Mesenchymal stem cell (in vitro differentiated cells and primary cell): ENCODE data around the gene SLC15A5.
A peak's percentile ranks its signal among the peaks of the same experiment; 100 is the strongest.

ENCODE experiments used
- DNase-seq: peaks from one replicate; pipeline ENCODE4 v3.0.0-alpha.2; 2013
- H2AFZ ChIP-seq: one replicate; pipeline ENCODE4 v1.6.1; 2013; ENCODE audit warnings: low read depth, mild to moderate bottlenecking, control low read depth, inconsistent platforms, low read length, moderate library complexity
- H2AK5ac ChIP-seq: 2 replicates; pipeline ENCODE4 v1.6.1; 2013; ENCODE audit warnings: low read length, moderate library complexity, mild to moderate bottlenecking, inconsistent platforms; ENCODE audit not compliant: severe bottlenecking
- H2BK120ac ChIP-seq: one replicate; pipeline ENCODE4 v1.6.1; 2013; ENCODE audit warnings: low read depth, mild to moderate bottlenecking, inconsistent platforms, low read length, moderate library complexity
- H2BK12ac ChIP-seq, 2 experiments: one replicate each; pipeline ENCODE4 v1.6.1; 2013; ENCODE audit warnings: inconsistent platforms in 2 of 2, low read length in 2 of 2, mild to moderate bottlenecking in 2 of 2, moderate library complexity in 2 of 2, control low read depth in 1 of 2
- H2BK15ac ChIP-seq: one replicate; pipeline ENCODE4 v1.6.1; 2013; ENCODE audit warnings: mild to moderate bottlenecking, low read depth, inconsistent platforms; ENCODE audit not compliant: poor library complexity, severe bottlenecking
- H2BK5ac ChIP-seq: 2 replicates; pipeline ENCODE4 v1.6.1; 2013; ENCODE audit warnings: low read depth, mild to moderate bottlenecking, low read length, control low read depth, inconsistent platforms; ENCODE audit not compliant: poor library complexity, severe bottlenecking
- H3K14ac ChIP-seq, 2 experiments: one replicate each; pipeline ENCODE4 v1.6.1; 2013; ENCODE audit warnings: inconsistent platforms in 2 of 2, low read length in 2 of 2, control low read depth in 1 of 2, mild to moderate bottlenecking in 1 of 2, moderate library complexity in 1 of 2
- H3K18ac ChIP-seq, 2 experiments: one replicate each; pipeline ENCODE4 v1.6.1; 2013; ENCODE audit warnings: inconsistent platforms in 2 of 2, low read length in 2 of 2, control low read depth in 1 of 2, low read depth in 1 of 2, mild to moderate bottlenecking in 1 of 2
- H3K23ac ChIP-seq, 2 experiments: one replicate each; pipeline ENCODE4 v1.6.1; 2013; ENCODE audit warnings: inconsistent platforms in 2 of 2, low read length in 2 of 2, mild to moderate bottlenecking in 2 of 2, moderate library complexity in 2 of 2, control low read depth in 1 of 2
- H3K27ac ChIP-seq: 2 replicates; pipeline ENCODE4 v1.5.1; 2013; ENCODE audit warnings: mild to moderate bottlenecking, moderate library complexity, low read length, control low read depth, inconsistent platforms; ENCODE audit not compliant: poor library complexity, severe bottlenecking
- H3K27me3 ChIP-seq, 2 experiments: 2 replicates each; pipeline versions ENCODE4 v1.6.1 to v1.7.0; 2013; ENCODE audit warnings: low read length in 2 of 2, mild to moderate bottlenecking in 2 of 2, moderate library complexity in 2 of 2, control low read depth in 1 of 2, inconsistent platforms in 1 of 2; ENCODE audit not compliant: control insufficient read depth in 1 of 2, insufficient read depth in 1 of 2
- H3K36me3 ChIP-seq, 2 experiments: 2 replicates each; pipeline versions ENCODE4 v1.6.1 to v1.7.0; 2013; ENCODE audit warnings: low read length in 2 of 2, control low read depth in 1 of 2, inconsistent platforms in 1 of 2, low read depth in 1 of 2, mild to moderate bottlenecking in 1 of 2; ENCODE audit not compliant: insufficient read depth in 2 of 2, control insufficient read depth in 1 of 2
- H3K4ac ChIP-seq, 2 experiments: one replicate each; pipeline ENCODE4 v1.6.1; 2013; ENCODE audit warnings: inconsistent platforms in 2 of 2, low read length in 2 of 2, mild to moderate bottlenecking in 2 of 2, moderate library complexity in 2 of 2, control low read depth in 1 of 2, low read depth in 1 of 2
- H3K4me1 ChIP-seq: 2 replicates; pipeline ENCODE4 v1.6.1; 2013; ENCODE audit warnings: low read depth, low read length, control low read depth; ENCODE audit not compliant: control insufficient read depth, insufficient read depth
- H3K4me2 ChIP-seq: 2 replicates; pipeline ENCODE4 v1.6.1; 2013; ENCODE audit warnings: low read length, mild to moderate bottlenecking, inconsistent platforms; ENCODE audit not compliant: poor library complexity, severe bottlenecking
- H3K4me3 ChIP-seq, 2 experiments: 2 replicates each; pipeline versions ENCODE4 v1.5.1 to v1.7.0; 2013; ENCODE audit warnings: low read length in 2 of 2, mild to moderate bottlenecking in 2 of 2, control low read depth in 1 of 2, low read depth in 1 of 2; ENCODE audit not compliant: insufficient read depth in 1 of 2
- H3K79me1 ChIP-seq: replicated peaks from 2 replicates; pipeline ENCODE4 v1.6.1; 2013; ENCODE audit warnings: mild to moderate bottlenecking, control low read depth, low read length, inconsistent platforms; ENCODE audit not compliant: poor library complexity, severe bottlenecking
- H3K9ac ChIP-seq: 2 replicates; pipeline ENCODE4 v1.7.0; 2013; ENCODE audit warnings: mild to moderate bottlenecking, low read length, moderate library complexity
- H3K9me3 ChIP-seq: 2 replicates; pipeline ENCODE4 v1.7.0; 2013; ENCODE audit warnings: mild to moderate bottlenecking, low read length; ENCODE audit not compliant: control insufficient read depth
- H4K8ac ChIP-seq: one replicate; pipeline ENCODE4 v1.6.1; 2013; ENCODE audit warnings: inconsistent platforms, mild to moderate bottlenecking, low read length, moderate library complexity
- H4K91ac ChIP-seq: one replicate; pipeline ENCODE4 v1.6.1; 2013; ENCODE audit warnings: mild to moderate bottlenecking, low read length, inconsistent platforms
- WGBS: methylation state at CpG from one replicate; pipeline ENCODE4 v1.1.7; 2013; ENCODE audit warnings: mixed read lengths; 5-methylcytosine and 5-hydroxymethylcytosine counted together

The SLC15A5 gene

GRCh38 chr12:16220120-16220519 lies 57.4 kb downstream of the SLC15A5 start:
- Histone ChIP-seq H2BK15ac (no peak overlapping the region), H3K4ac (no peak overlapping the region), H3K27ac (no peak overlapping the region), H3K23ac (no peak overlapping the region), H3K79me1 (no peaks in the 10 kb centered on the region), H3K4me2 (no peak overlapping the region), H4K8ac (no peak overlapping the region), H3K18ac (no peak overlapping the region), H2BK120ac (no peak overlapping the region), H3K4me3 (no peak overlapping the region), H2BK12ac (no peak overlapping the region), H3K14ac (no peak overlapping the region), H3K27me3 (no peaks in the 10 kb centered on the region), H3K9ac (no peak overlapping the region), H2BK5ac (no peak overlapping the region), H3K36me3 (no peaks in the 10 kb centered on the region), H2AFZ (no peak overlapping the region), H3K9me3 (no peaks in the 10 kb centered on the region), H4K91ac (no peak overlapping the region), H3K4me1 (no peaks in the 10 kb centered on the region), H2AK5ac (no peak overlapping the region)
- no peak for DNase-seq

- Histone ChIP-seq H3K36me3 (no peaks in the 10 kb centered on the region), H4K8ac (no peak overlapping the region), H3K27ac (no peak overlapping the region), H3K14ac (no peak overlapping the region), H2BK15ac (no peak overlapping the region), H3K18ac (no peak overlapping the region), H3K27me3 (no peaks in the 10 kb centered on the region), H3K4me3 (peak overlapping the region in 1 of 2 experiments; percentile 66), H3K9me3 (no peaks in the 10 kb centered on the region), H2BK120ac (no peak overlapping the region), H3K4me2 (no peak overlapping the region), H3K4ac (no peak overlapping the region), H4K91ac (no peak overlapping the region), H3K23ac (no peak overlapping the region), H3K4me1 (no peaks in the 10 kb centered on the region), H3K79me1 (no peaks in the 10 kb centered on the region), H2BK5ac (no peak overlapping the region), H2BK12ac (no peak overlapping the region), H3K9ac (no peak overlapping the region), H2AK5ac (no peak overlapping the region), H2AFZ (no peak overlapping the region)
- DNase-seq: no peak
- 51% methylated on average over 4 of the region's 6 CpGs for WGBS
Observed at GRCh38 chr12:16218934-16219751, 58.3 kb downstream of the SLC15A5 start.

- H3K36me3 ChIP-seq: no peaks in the 10 kb centered on the region
- no peak overlapping the region for H2BK120ac ChIP-seq
- no peak overlapping the region for H2BK5ac ChIP-seq
- no peak overlapping the region for H2AK5ac ChIP-seq
- no peaks in the 10 kb centered on the region for H3K79me1 ChIP-seq
- H3K4me2 ChIP-seq: no peak overlapping the region
- H3K9me3 ChIP-seq: no peaks in the 10 kb centered on the region
- H3K23ac ChIP-seq: no peak overlapping the region
- no peak overlapping the region for H2BK15ac ChIP-seq
- peak overlapping the region in 1 of 2 experiments; percentile 66 for H3K4me3 ChIP-seq
- H3K27ac ChIP-seq: no peak overlapping the region
- no peak overlapping the region for H3K14ac ChIP-seq
- H3K4me1 ChIP-seq: no peaks in the 10 kb centered on the region
- H4K8ac ChIP-seq: no peak overlapping the region
- no peak overlapping the region for H3K4ac ChIP-seq
- DNase-seq: no peak
- peak overlapping the region; percentile 61 for H4K91ac ChIP-seq
- WGBS: 67% methylated on average over 3 of the region's 6 CpGs
- no peak overlapping the region for H3K18ac ChIP-seq
- no peak overlapping the region for H2AFZ ChIP-seq
- no peak overlapping the region for H2BK12ac ChIP-seq
- H3K27me3 ChIP-seq: no peaks in the 10 kb centered on the region
- no peak overlapping the region for H3K9ac ChIP-seq
Observed at GRCh38 chr12:16218234-16218633, 59.3 kb downstream of the SLC15A5 start.

GRCh38 chr12:16211731-16212130 lies 65.8 kb downstream of the SLC15A5 start:
- Histone ChIP-seq H2BK5ac (no peak overlapping the region), H3K4me2 (no peak overlapping the region)
- WGBS: 100% methylated on average over 1 of the region's 2 CpGs

More at GRCh38 chr12:16211731-16212130, 65.8 kb downstream of the SLC15A5 start:
- Histone ChIP-seq H3K4me3 (no peak overlapping the region), H2BK120ac (no peak overlapping the region), H3K9ac (no peak overlapping the region), H3K14ac (no peak overlapping the region), H3K9me3 (no peaks in the 10 kb centered on the region), H3K27ac (no peak overlapping the region), H2AK5ac (no peak overlapping the region), H2AFZ (no peak overlapping the region), H3K36me3 (no peaks in the 10 kb centered on the region), H4K8ac (no peak overlapping the region), H3K79me1 (no peaks in the 10 kb centered on the region), H4K91ac (no peak overlapping the region), H2BK15ac (no peak overlapping the region), H3K4ac (no peak overlapping the region), H3K27me3 (no peaks in the 10 kb centered on the region), H2BK12ac (no peak overlapping the region), H3K4me1 (no peaks in the 10 kb centered on the region), H3K18ac (no peak overlapping the region), H3K23ac (no peak overlapping the region)
- no peak for DNase-seq
